WTC11 (cell line): ENCODE results near the gene ITPR1. TPM values are rescaled to one million over a fixed set of nuclear protein-coding genes. Genes with fewer than 3 reads are reported as not detected.

Experiments
- ATAC-seq: fragments of 200-7000 bp; cut with Tn5 transposase; 2 replicates; pipeline ENCODE4 v1.10.0; 2021; ENCODE audit warnings: mild to moderate bottlenecking, moderate library complexity
- CTCF ChIA-PET: fragments of 300-600 bp; sonication (Branson Sonifier 250); formaldehyde crosslinking; loops from one replicate; lab custom pipeline; 2021; ENCODE audit warnings: antibody characterized with exemption; lab: Charles Lee
- POLR2A ChIA-PET: fragments of 350-600 bp; sonication (Branson Sonifier 250); formaldehyde crosslinking; loops from one replicate; lab custom pipeline; 2021; ENCODE audit warnings: antibody characterized with exemption; lab: Charles Lee
- DNase-seq: peaks from one replicate; pipeline ENCODE4 v3.0.0; 2021; ENCODE audit warnings: low spot score
- H3K27ac Mint-ChIP-seq: 2 replicates; pipeline ENCODE4 v1.8.0; 2021; ENCODE audit warnings: mixed read lengths
- H3K27me3 Mint-ChIP-seq: 2 replicates; pipeline ENCODE4 v1.8.0; 2021; ENCODE audit warnings: low read depth, mild to moderate bottlenecking, moderate library complexity, mixed read lengths
- H3K36me3 Mint-ChIP-seq: 2 replicates; pipeline ENCODE4 v1.8.0; 2021; ENCODE audit warnings: mixed read lengths
- H3K4me1 Mint-ChIP-seq: 2 replicates; pipeline ENCODE4 v1.8.0; 2022; ENCODE audit warnings: mixed read lengths
- H3K4me3 Mint-ChIP-seq: 2 replicates; pipeline ENCODE4 v1.8.0; 2021; ENCODE audit warnings: mild to moderate bottlenecking, moderate library complexity, mixed read lengths
- H3K9me3 Mint-ChIP-seq: 2 replicates; pipeline ENCODE4 v1.8.0; 2021; ENCODE audit warnings: mixed read lengths
- AR ChIP-seq: fragments of 250-450 bp; sonication (Bioruptor Pico); IDR thresholded peaks from 2 replicates; pipeline ENCODE4 v1.9.0; 2021; ENCODE audit warnings: mild to moderate bottlenecking
- CBFB ChIP-seq: sonication (generic); formaldehyde crosslinking; IDR thresholded peaks from 2 replicates; pipeline ENCODE4 v1.8.1; 2022; ENCODE audit warnings: mild to moderate bottlenecking, low read depth, missing genetic modification reagents
- CREM ChIP-seq: sonication (generic); formaldehyde crosslinking; IDR thresholded peaks from 2 replicates; pipeline ENCODE4 v1.8.1; 2022; ENCODE audit warnings: mild to moderate bottlenecking, missing genetic modification reagents, moderate library complexity
- E2F4 ChIP-seq: sonication (generic); formaldehyde crosslinking; IDR thresholded peaks from 2 replicates; pipeline ENCODE4 v1.8.1; 2022; ENCODE audit warnings: low read depth, mild to moderate bottlenecking, moderate library complexity, missing genetic modification reagents, borderline replicate concordance
- FOXJ3 ChIP-seq: sonication (generic); formaldehyde crosslinking; IDR thresholded peaks from 2 replicates; pipeline ENCODE4 v1.9.0; 2021; ENCODE audit warnings: missing genetic modification reagents, mild to moderate bottlenecking, borderline replicate concordance
- KAT7 ChIP-seq: sonication (generic); formaldehyde crosslinking; IDR thresholded peaks from 2 replicates; pipeline ENCODE4 v1.8.1; 2023; ENCODE audit warnings: missing genetic modification reagents, mild to moderate bottlenecking, borderline replicate concordance
- MLX ChIP-seq: sonication (generic); formaldehyde crosslinking; IDR thresholded peaks from 2 replicates; pipeline ENCODE4 v1.8.1; 2023; ENCODE audit warnings: mild to moderate bottlenecking, missing genetic modification reagents, moderate library complexity
- MYBL2 ChIP-seq: sonication (generic); formaldehyde crosslinking; IDR thresholded peaks from 2 replicates; pipeline ENCODE4 v1.8.1; 2023; ENCODE audit warnings: mild to moderate bottlenecking, moderate library complexity, missing genetic modification reagents
- NR3C1 ChIP-seq: sonication (generic); formaldehyde crosslinking; conservative IDR thresholded peaks from 2 replicates; pipeline ENCODE4 v1.8.1; 2023; ENCODE audit warnings: low read depth, mild to moderate bottlenecking, missing genetic modification reagents
- PRDM15 ChIP-seq: sonication (generic); formaldehyde crosslinking; IDR thresholded peaks from 2 replicates; pipeline ENCODE4 v1.8.0; 2022; ENCODE audit warnings: missing genetic modification reagents
- PREB ChIP-seq: sonication (generic); formaldehyde crosslinking; IDR thresholded peaks from 2 replicates; pipeline ENCODE4 v1.8.1; 2022; ENCODE audit warnings: mild to moderate bottlenecking, missing genetic modification reagents, moderate library complexity, borderline replicate concordance
- RELA ChIP-seq: sonication (generic); formaldehyde crosslinking; IDR thresholded peaks from 2 replicates; pipeline ENCODE4 v1.8.1; 2022; ENCODE audit warnings: missing genetic modification reagents, mild to moderate bottlenecking, borderline replicate concordance
- SOX15 ChIP-seq: fragments of 250-450 bp; sonication (Bioruptor Pico); IDR thresholded peaks from 2 replicates; pipeline ENCODE4 v1.9.0; 2021; ENCODE audit warnings: mild to moderate bottlenecking
- ZBTB21 ChIP-seq: sonication (generic); formaldehyde crosslinking; IDR thresholded peaks from 2 replicates; pipeline ENCODE4 v1.8.1; 2023; ENCODE audit warnings: mild to moderate bottlenecking, missing genetic modification reagents, borderline replicate concordance
- ZMAT4 ChIP-seq: fragments of 250-450 bp; sonication (Bioruptor Pico); IDR thresholded peaks from 2 replicates; pipeline ENCODE4 v1.9.0; 2021; ENCODE audit warnings: mild to moderate bottlenecking
- ZNF121 ChIP-seq: sonication (generic); formaldehyde crosslinking; IDR thresholded peaks from 2 replicates; pipeline ENCODE4 v1.8.0; 2023; ENCODE audit warnings: missing genetic modification reagents
- ZNF317 ChIP-seq: sonication (generic); formaldehyde crosslinking; IDR thresholded peaks from 2 replicates; pipeline ENCODE4 v1.8.1; 2023; ENCODE audit warnings: low read depth, mild to moderate bottlenecking, moderate library complexity, missing genetic modification reagents, borderline replicate concordance
- ZNF396 ChIP-seq: fragments of 250-450 bp; sonication (Bioruptor Pico); IDR thresholded peaks from 2 replicates; pipeline ENCODE4 v1.8.0; 2021; ENCODE audit warnings: mild to moderate bottlenecking, moderate library complexity, borderline replicate concordance
- ZNF423 ChIP-seq: fragments of 250-450 bp; sonication (Bioruptor Pico); IDR thresholded peaks from 2 replicates; pipeline ENCODE4 v2.1.2; 2022; ENCODE audit warnings: mild to moderate bottlenecking, moderate library complexity
- ZNF512 ChIP-seq: sonication (generic); formaldehyde crosslinking; IDR thresholded peaks from 2 replicates; pipeline ENCODE4 v1.8.1; 2022; ENCODE audit warnings: missing genetic modification reagents, borderline replicate concordance
- total RNA-seq: library from RNA; stranded (reverse); gene quantifications from 3 replicates; pipeline ENCODE4 v1.2.3, GENCODE V29; 2021

The ITPR1 gene
- total RNA-seq, 1 experiment from 2014 or later = 11.8 TPM

- TF ChIP-seq ZNF317 (CRISPR knock-in tag) (no peak), ZNF396 (CRISPR knock-in tag) (no peak)
- TF ChIP-seq, all 79 proteins: peak for 0
Observed at GRCh38 chr3:4687167-4687566, 194.0 kb downstream of the ITPR1 start (continued).

- no peak overlapping the region; the same call in 1 of the 2 replicates for H3K27ac Mint-ChIP-seq
- TF ChIP-seq MLX (CRISPR knock-in tag) (no peak), PRDM15 (CRISPR knock-in tag) (no peak), AR (CRISPR knock-in tag) (no peak), SOX15 (CRISPR knock-in tag) (no peak), RELA (CRISPR knock-in tag) (no peak), ZNF512 (CRISPR knock-in tag) (no peak), CBFB (CRISPR knock-in tag) (no peak), ZMAT4 (CRISPR knock-in tag) (no peak), ZBTB21 (no peak), MYBL2 (no peak), KAT7 (CRISPR knock-in tag) (no peak), CREM (CRISPR knock-in tag) (no peak), E2F4 (CRISPR knock-in tag) (no peak), FOXJ3 (CRISPR knock-in tag) (no peak), ZNF317 (CRISPR knock-in tag) (no peak), ZNF121 (CRISPR knock-in tag) (no peak), PREB (no peak), NR3C1 (CRISPR knock-in tag) (no peak), ZNF423 (CRISPR knock-in tag) (no peak)
- H3K9me3 Mint-ChIP-seq = peaks cover 11% of the 10 kb centered on the region
- peaks cover 21% of the 10 kb centered on the region for H3K36me3 Mint-ChIP-seq
- H3K4me3 Mint-ChIP-seq = no peak overlapping the region
- DNase-seq (no peak), ATAC-seq (no peak)
- peaks cover 16% of the 10 kb centered on the region for H3K4me1 Mint-ChIP-seq
- POLR2A ChIA-PET = no interaction called here
- H3K27me3 Mint-ChIP-seq = no peaks in the 10 kb centered on the region
- CTCF ChIA-PET = interaction anchor here (0.9 kb wide), 1 partner anchor 288 kb away, joined by 3 read pairs; no protein-coding TSS in a partner anchor
Observed at GRCh38 chr3:4687596-4687995, 194.4 kb downstream of the ITPR1 start.
